H9 (cell line): ENCODE data around the gene AEN. TPM values are rescaled to one million over a fixed set of nuclear protein-coding genes. Genes with fewer than 3 reads are reported as not detected.

ENCODE experiments used
- DNase-seq: peaks from one replicate; pipeline ENCODE4 v3.0.0-alpha.2; 2017
- H2AFZ ChIP-seq: one replicate; pipeline ENCODE4 v1.6.1; 2013; ENCODE audit warnings: mild to moderate bottlenecking, low read length, control low read depth, moderate library complexity
- H2AK5ac ChIP-seq: 2 replicates; pipeline ENCODE4 v1.6.1; 2013; ENCODE audit warnings: low read length, control low read depth, mixed read lengths; ENCODE audit not compliant: insufficient read length
- H2BK120ac ChIP-seq: one replicate; pipeline ENCODE4 v1.6.1; 2013; ENCODE audit warnings: low read depth, mild to moderate bottlenecking, low read length, control low read depth, inconsistent platforms; ENCODE audit not compliant: poor library complexity, severe bottlenecking
- H2BK12ac ChIP-seq: 2 replicates; pipeline ENCODE4 v1.6.1; 2013; ENCODE audit warnings: low read length, control low read depth, mixed read lengths, low read depth; ENCODE audit not compliant: insufficient read length
- H2BK15ac ChIP-seq: 2 replicates; pipeline ENCODE4 v1.6.1; 2013; ENCODE audit warnings: low read depth, low read length, control low read depth
- H2BK20ac ChIP-seq: one replicate; pipeline ENCODE4 v1.6.1; 2013; ENCODE audit warnings: low read depth, mild to moderate bottlenecking, low read length, control low read depth, inconsistent platforms; ENCODE audit not compliant: poor library complexity, severe bottlenecking
- H2BK5ac ChIP-seq: 2 replicates; pipeline ENCODE4 v1.6.1; 2013; ENCODE audit warnings: low read length, control low read depth, mixed read lengths; ENCODE audit not compliant: insufficient read length
- H3K14ac ChIP-seq: 2 replicates; pipeline ENCODE4 v1.6.1; 2013; ENCODE audit warnings: low read length, control low read depth; ENCODE audit not compliant: insufficient read depth
- H3K18ac ChIP-seq: 2 replicates; pipeline ENCODE4 v1.6.1; 2013; ENCODE audit warnings: low read depth, mild to moderate bottlenecking, mixed read lengths, low read length, control low read depth; ENCODE audit not compliant: insufficient read length
- H3K23ac ChIP-seq: 2 replicates; pipeline ENCODE4 v1.6.1; 2013; ENCODE audit warnings: low read length, control low read depth, mixed read lengths, low read depth; ENCODE audit not compliant: insufficient read length
- H3K23me2 ChIP-seq: 2 replicates; pipeline ENCODE4 v1.6.1; 2013; ENCODE audit warnings: low read depth, mild to moderate bottlenecking, mixed read lengths, low read length, control low read depth; ENCODE audit not compliant: insufficient read length, poor library complexity, severe bottlenecking
- H3K27ac ChIP-seq: 2 replicates; pipeline ENCODE4 v1.5.1; 2013; ENCODE audit warnings: low read length, control low read depth, mixed read lengths, low read depth; ENCODE audit not compliant: insufficient read length
- H3K27me3 ChIP-seq: 2 replicates; pipeline ENCODE4 v1.6.1; 2013; ENCODE audit warnings: low read length, control low read depth, inconsistent platforms; ENCODE audit not compliant: insufficient read depth
- H3K4ac ChIP-seq: 2 replicates; pipeline ENCODE4 v1.6.1; 2013; ENCODE audit warnings: low read depth, mild to moderate bottlenecking, control low read depth, inconsistent platforms, low read length, moderate library complexity
- H3K4me1 ChIP-seq: 2 replicates; pipeline ENCODE4 v1.6.1; 2013; ENCODE audit warnings: low read length, control low read depth, inconsistent platforms; ENCODE audit not compliant: insufficient read depth
- H3K4me2 ChIP-seq: 2 replicates; pipeline ENCODE4 v1.6.1; 2013; ENCODE audit warnings: low read length, control low read depth, mixed read lengths; ENCODE audit not compliant: insufficient read length, insufficient read depth
- H3K56ac ChIP-seq: 2 replicates; pipeline ENCODE4 v1.6.1; 2013; ENCODE audit warnings: low read depth, mild to moderate bottlenecking, mixed read lengths, low read length, control low read depth; ENCODE audit not compliant: insufficient read length
- H3K79me1 ChIP-seq: 2 replicates; pipeline ENCODE4 v1.6.1; 2013; ENCODE audit warnings: low read depth, mild to moderate bottlenecking, moderate library complexity, low read length, control low read depth, inconsistent platforms; ENCODE audit not compliant: insufficient read depth, poor library complexity, severe bottlenecking
- H3K79me2 ChIP-seq: 2 replicates; pipeline ENCODE4 v1.6.1; 2013; ENCODE audit warnings: low read length, control low read depth, inconsistent platforms; ENCODE audit not compliant: insufficient read depth
- H3K9ac ChIP-seq: 2 replicates; pipeline ENCODE4 v1.6.1; 2013; ENCODE audit warnings: low read length, control low read depth, mixed read lengths; ENCODE audit not compliant: insufficient read length; ENCODE audit errors: extremely low read depth
- H3K9me3 ChIP-seq: one replicate; pipeline ENCODE4 v1.6.1; 2013; ENCODE audit warnings: low read depth, low read length, inconsistent platforms; ENCODE audit not compliant: control insufficient read depth
- H3T11ph ChIP-seq: one replicate; pipeline ENCODE4 v1.6.1; 2013; ENCODE audit warnings: mild to moderate bottlenecking, low read length, control low read depth, inconsistent platforms
- H4K20me1 ChIP-seq: one replicate; pipeline ENCODE4 v1.6.1; 2013; ENCODE audit not compliant: control insufficient read depth, insufficient read length, insufficient read depth
- H4K5ac ChIP-seq: 2 replicates; pipeline ENCODE4 v1.6.1; 2013; ENCODE audit warnings: low read depth, mild to moderate bottlenecking, mixed read lengths, low read length, control low read depth; ENCODE audit not compliant: insufficient read length
- H4K8ac ChIP-seq: replicated peaks from 2 replicates; pipeline ENCODE4 v1.6.1; 2013; ENCODE audit warnings: low read length, control low read depth, mixed read lengths, low read depth; ENCODE audit not compliant: insufficient read length
- H4K91ac ChIP-seq: 2 replicates; pipeline ENCODE4 v1.6.1; 2013; ENCODE audit warnings: low read depth, mild to moderate bottlenecking, moderate library complexity, mixed read lengths, low read length, control low read depth; ENCODE audit not compliant: insufficient read length
- H3K27ac Mint-ChIP-seq, 3 experiments: 2 replicates in 2 of 3; 3 replicates in 1 of 3; pipeline ENCODE4 v1.8.0; 2020 to 2021; ENCODE audit warnings: mixed read lengths in 3 of 3, mild to moderate bottlenecking in 1 of 3, moderate library complexity in 1 of 3
- H3K27me3 Mint-ChIP-seq: 2 replicates; pipeline ENCODE4 v1.8.0; 2021; ENCODE audit warnings: low read depth, mild to moderate bottlenecking, moderate library complexity, mixed read lengths
- H3K36me3 Mint-ChIP-seq, 3 experiments: 2 replicates in 2 of 3; 3 replicates in 1 of 3; pipeline ENCODE4 v1.8.0; 2020 to 2021; ENCODE audit warnings: low read depth in 3 of 3, mixed read lengths in 3 of 3; ENCODE audit not compliant: insufficient read depth in 1 of 3
- H3K4me1 Mint-ChIP-seq, 2 experiments: 2 replicates each; pipeline ENCODE4 v1.8.0; 2020; ENCODE audit warnings: mixed read lengths in 2 of 2
- H3K4me3 Mint-ChIP-seq, 2 experiments: 2 replicates in 1 of 2; 3 replicates in 1 of 2; pipeline ENCODE4 v1.8.0; 2020 to 2021; ENCODE audit warnings: mild to moderate bottlenecking in 2 of 2, mixed read lengths in 2 of 2, moderate library complexity in 1 of 2
- H3K9me3 Mint-ChIP-seq, 2 experiments: 2 replicates in 1 of 2; 3 replicates in 1 of 2; pipeline ENCODE4 v1.8.0; 2020; ENCODE audit warnings: mild to moderate bottlenecking in 2 of 2, mixed read lengths in 2 of 2, moderate library complexity in 1 of 2
- WGBS: extraction: QIAGEN DNeasy Blood & Tissue Kit; methylation state at CpG from one replicate; pipeline ENCODE4 v1.1.7; 2013; ENCODE audit warnings: missing lambda C conversion rate, low lambda C conversion rate, mixed read lengths; ENCODE audit not compliant: insufficient read length; ENCODE audit errors: extremely low coverage; 5-methylcytosine and 5-hydroxymethylcytosine counted together
- total RNA-seq: library from RNA; stranded (reverse); gene quantifications from 2 replicates; pipeline ENCODE4 v1.2.1, GENCODE V29; 2021
- TF ChIP-seq, protein P1 (sequence below): fragments of 200-600 bp; sonication (generic); conservative IDR thresholded peaks from 3 replicates; pipeline ENCODE4 v1.8.0; 2021; ENCODE audit warnings: antibody characterized with exemption, mild to moderate bottlenecking

The AEN gene
- total RNA-seq, 1 experiment from 2014 or later: 132 TPM

DNA sequence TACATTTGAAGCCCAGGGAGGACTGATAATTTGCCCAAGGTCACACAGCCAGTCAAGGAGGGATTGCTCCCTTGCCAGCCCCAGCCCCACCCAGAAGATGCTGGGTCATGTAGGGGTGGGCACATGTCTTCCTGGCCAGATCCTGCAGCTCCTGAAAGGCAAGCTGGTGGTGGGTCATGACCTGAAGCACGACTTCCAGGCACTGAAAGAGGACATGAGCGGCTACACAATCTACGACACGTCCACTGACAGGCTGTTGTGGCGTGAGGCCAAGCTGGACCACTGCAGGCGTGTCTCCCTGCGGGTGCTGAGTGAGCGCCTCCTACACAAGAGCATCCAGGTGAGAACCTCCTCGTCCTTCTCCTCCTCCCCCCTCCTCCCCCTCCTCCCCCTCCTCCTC is 30.8 kb downstream of the AEN start:
- Histone ChIP-seq H2BK15ac (no peak overlapping the region), H3K9ac (no peak overlapping the region), H3K27me3 (no peaks in the 10 kb centered on the region), H2BK120ac (no peak overlapping the region), H3K56ac (no peak overlapping the region), H3K79me1 (no peaks in the 10 kb centered on the region), H3K4ac (no peak overlapping the region), H4K91ac (no peak overlapping the region), H4K5ac (no peak overlapping the region), H2BK12ac (no peak overlapping the region), H3T11ph (no peak overlapping the region), H2AK5ac (no peak overlapping the region), H3K23me2 (no peaks in the 10 kb centered on the region), H3K79me2 (no peaks in the 10 kb centered on the region), H3K14ac (no peak overlapping the region), H3K23ac (no peak overlapping the region), H2AFZ (no peak overlapping the region), H3K4me2 (no peak overlapping the region), H3K18ac (no peak overlapping the region), H2BK5ac (no peak overlapping the region), H4K8ac (no peak overlapping the region), H4K20me1 (no peaks in the 10 kb centered on the region), H3K9me3 (no peaks in the 10 kb centered on the region), H2BK20ac (no peak overlapping the region), H3K4me1 (no peaks in the 10 kb centered on the region; the same call in 1 of the 2 replicates), H3K27ac (no peak overlapping the region)
- Mint-ChIP-seq H3K27me3 (no peaks in the 10 kb centered on the region; the same call in 1 of the 2 replicates), H3K36me3 (no peaks in the 10 kb centered on the region), H3K4me3 (no peak overlapping the region), H3K4me1 (peaks cover 24 to 26% of the 10 kb centered on the region in 2 experiments), H3K27ac (no peak overlapping the region), H3K9me3 (no peaks in the 10 kb centered on the region)
- DNase-seq: no peak
- TF ChIP-seq, protein P1, sequence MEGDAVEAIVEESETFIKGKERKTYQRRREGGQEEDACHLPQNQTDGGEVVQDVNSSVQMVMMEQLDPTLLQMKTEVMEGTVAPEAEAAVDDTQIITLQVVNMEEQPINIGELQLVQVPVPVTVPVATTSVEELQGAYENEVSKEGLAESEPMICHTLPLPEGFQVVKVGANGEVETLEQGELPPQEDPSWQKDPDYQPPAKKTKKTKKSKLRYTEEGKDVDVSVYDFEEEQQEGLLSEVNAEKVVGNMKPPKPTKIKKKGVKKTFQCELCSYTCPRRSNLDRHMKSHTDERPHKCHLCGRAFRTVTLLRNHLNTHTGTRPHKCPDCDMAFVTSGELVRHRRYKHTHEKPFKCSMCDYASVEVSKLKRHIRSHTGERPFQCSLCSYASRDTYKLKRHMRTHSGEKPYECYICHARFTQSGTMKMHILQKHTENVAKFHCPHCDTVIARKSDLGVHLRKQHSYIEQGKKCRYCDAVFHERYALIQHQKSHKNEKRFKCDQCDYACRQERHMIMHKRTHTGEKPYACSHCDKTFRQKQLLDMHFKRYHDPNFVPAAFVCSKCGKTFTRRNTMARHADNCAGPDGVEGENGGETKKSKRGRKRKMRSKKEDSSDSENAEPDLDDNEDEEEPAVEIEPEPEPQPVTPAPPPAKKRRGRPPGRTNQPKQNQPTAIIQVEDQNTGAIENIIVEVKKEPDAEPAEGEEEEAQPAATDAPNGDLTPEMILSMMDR: no peak
- no CpG with 5 or more reads among the region's 9 CpGs for WGBS
